Psoas muscle (tissue), 8 donors: ENCODE results near the gene EDN1. TPM values are rescaled to one million over a fixed set of nuclear protein-coding genes. Genes with fewer than 3 reads are reported as not detected.
"Not testable (repeated sequence)": the region's sequence is repeated elsewhere in the genome, so short reads cannot be mapped to it uniquely, and the experiment has no call there.

Source experiments
- ATAC-seq, 4 donors: fragments of 200-7000 bp; cut with Tn5 transposase; one replicate each; pipeline ENCODE4 v1.9.1; 2020; ENCODE audit warnings: moderate library complexity in 3 of 4, mild to moderate bottlenecking in 2 of 4
- DNase-seq, 2 donors: peaks; one replicate each; pipeline ENCODE4 v3.0.0-alpha.2; 2020
- H3K27ac ChIP-seq: fragments of 200-600 bp; one replicate; pipeline ENCODE4 v1.8.0; 2022
- H3K27me3 ChIP-seq, 3 donors: fragments of 200-600 bp in 1 of 3; one replicate each; pipeline versions ENCODE4 v1.6.1 to v1.8.0; 2013 to 2022; ENCODE audit warnings: low read length in 2 of 3, mild to moderate bottlenecking in 2 of 3, moderate library complexity in 1 of 3; ENCODE audit not compliant: insufficient read depth in 3 of 3
- H3K36me3 ChIP-seq, 2 donors: fragments of 200-600 bp in 1 of 2; one replicate each; pipeline versions ENCODE4 v1.6.1 to v1.8.0; 2013 to 2022; ENCODE audit warnings: low read depth in 1 of 2, mild to moderate bottlenecking in 1 of 2, moderate library complexity in 1 of 2; ENCODE audit not compliant: insufficient read depth in 1 of 2
- H3K4me1 ChIP-seq: fragments of 200-600 bp; one replicate; pipeline ENCODE4 v1.8.0; 2022
- H3K4me3 ChIP-seq: fragments of 200-600 bp; one replicate; pipeline ENCODE4 v1.8.0; 2022; ENCODE audit warnings: mild to moderate bottlenecking
- H3K9me3 ChIP-seq: fragments of 200-600 bp; one replicate; pipeline ENCODE4 v1.8.0; 2022
- WGBS, 3 donors: extraction: QIAGEN DNeasy Blood & Tissue Kit; methylation state at CpG; one replicate each; pipeline versions ENCODE4 v1.1.6 to v1.1.7; 2013; 5-methylcytosine and 5-hydroxymethylcytosine counted together
- intact Hi-C, 2 donors: fragments of 100-400 bp; cut with DNase I; formaldehyde crosslinking; loops; one replicate each; pipeline versions ENCODE4 v1.11.0 to v1.14.2; 2022
- polyA plus RNA-seq, 3 donors: library from polyadenylated mRNA; stranded (reverse); fragments of 200-250 nt; gene quantifications; one replicate each; pipeline ENCODE4 v1.2.3, GENCODE V29; 2013
- total RNA-seq, 4 donors: library from RNA; stranded (reverse); fragmentation: NEBNext Ultra II Directional in 2 of 4; extraction: Animal tissue kit (Norgen Biotek cat#: 25700) in 2 of 4; gene quantifications; one replicate each; pipeline versions ENCODE4 v1.2.1 to v1.2.4, GENCODE V29; 2021 to 2023
- TF ChIP-seq, protein P1 (sequence below): fragments of 200-600 bp; IDR thresholded peaks from one replicate; pipeline ENCODE4 v1.8.0; 2022; ENCODE audit warnings: antibody characterized with exemption
- donor health status: healthy with polysubstance abuse.
- donor health status: DM: no; HTN: no; CAD: no; lungs with moderate emphysema.
- donor health status: Bipolar disorder and iron deficiency.
- donor health status: healthy.
- donor health status: DM: yes; HTN: yes; CAD: no.
- donor health status: DM: no; HTN: no; CAD: no.
- donor health status: DM: no; HTN: no; CAD: no.
- donor health status: DM: yes; HTN: yes; CAD: no.

The EDN1 gene
- total and polyA plus RNA-seq, 7 donors: 0.68 to 3.7 (median 2.0) TPM

DNA sequence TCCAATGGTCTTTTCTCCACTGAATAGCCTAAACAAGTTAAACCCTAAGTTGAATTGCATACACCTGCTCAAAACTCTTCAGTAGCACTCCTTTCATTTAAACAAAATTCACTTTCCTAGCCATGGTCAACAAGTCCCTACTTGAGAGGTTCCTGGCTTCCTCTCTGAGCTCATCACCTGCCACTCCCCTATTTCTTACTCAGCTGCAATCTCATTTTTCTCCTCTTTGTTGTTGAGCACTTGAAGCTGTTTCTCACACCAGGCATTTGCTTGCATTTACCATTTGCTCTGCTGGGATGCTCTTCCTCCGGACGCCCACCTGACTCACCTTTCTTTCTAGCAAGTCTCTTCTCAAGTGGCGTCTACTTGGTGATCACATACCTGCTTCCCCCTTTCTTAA is 38.5 kb downstream of the EDN1 start:
- ATAC-seq: no peak

DNA sequence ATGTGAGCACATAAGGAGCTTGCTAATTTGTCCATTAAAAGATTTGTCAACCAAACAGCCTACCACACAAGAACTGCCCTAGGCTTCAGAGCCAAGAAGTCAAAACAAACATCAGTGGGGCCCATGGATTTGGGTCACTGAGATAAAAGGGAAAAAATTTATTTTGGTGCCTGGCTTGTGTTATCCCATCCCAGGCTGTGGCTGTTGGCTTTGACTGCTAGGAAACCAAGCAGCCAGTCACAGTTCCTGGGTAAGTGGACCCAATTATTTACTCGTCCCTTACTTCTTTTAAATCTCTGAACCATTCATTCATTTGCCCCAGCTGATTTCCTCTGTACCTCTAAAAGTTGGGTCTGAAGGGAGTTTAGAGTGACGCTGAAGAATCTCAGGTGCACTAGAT is 41.3 kb downstream of the EDN1 start:
- intact Hi-C loops: no loop called here
- no peak for ATAC-seq
- Histone ChIP-seq H3K27ac (no peak overlapping the region), H3K27me3 (peaks cover 0 to 6% (median 0%) of the 10 kb centered on the region in 3 donors), H3K4me3 (no peak overlapping the region), H3K4me1 (no peaks in the 10 kb centered on the region), H3K36me3 (no peaks in the 10 kb centered on the region), H3K9me3 (no peaks in the 10 kb centered on the region)
- WGBS, 3 donors: 65 to 80% (median 73%) methylated on average over 2 of the region's 2 CpGs
- no peak for DNase-seq
- TF ChIP-seq, protein P1, sequence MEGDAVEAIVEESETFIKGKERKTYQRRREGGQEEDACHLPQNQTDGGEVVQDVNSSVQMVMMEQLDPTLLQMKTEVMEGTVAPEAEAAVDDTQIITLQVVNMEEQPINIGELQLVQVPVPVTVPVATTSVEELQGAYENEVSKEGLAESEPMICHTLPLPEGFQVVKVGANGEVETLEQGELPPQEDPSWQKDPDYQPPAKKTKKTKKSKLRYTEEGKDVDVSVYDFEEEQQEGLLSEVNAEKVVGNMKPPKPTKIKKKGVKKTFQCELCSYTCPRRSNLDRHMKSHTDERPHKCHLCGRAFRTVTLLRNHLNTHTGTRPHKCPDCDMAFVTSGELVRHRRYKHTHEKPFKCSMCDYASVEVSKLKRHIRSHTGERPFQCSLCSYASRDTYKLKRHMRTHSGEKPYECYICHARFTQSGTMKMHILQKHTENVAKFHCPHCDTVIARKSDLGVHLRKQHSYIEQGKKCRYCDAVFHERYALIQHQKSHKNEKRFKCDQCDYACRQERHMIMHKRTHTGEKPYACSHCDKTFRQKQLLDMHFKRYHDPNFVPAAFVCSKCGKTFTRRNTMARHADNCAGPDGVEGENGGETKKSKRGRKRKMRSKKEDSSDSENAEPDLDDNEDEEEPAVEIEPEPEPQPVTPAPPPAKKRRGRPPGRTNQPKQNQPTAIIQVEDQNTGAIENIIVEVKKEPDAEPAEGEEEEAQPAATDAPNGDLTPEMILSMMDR: no peak

More for the DNA sequence above, 38.5 kb downstream of the EDN1 start:
- H3K9me3 ChIP-seq: no peaks in the 10 kb centered on the region
- intact Hi-C loops: no loop called here
- 65 to 92% (median 85%) methylated on average over 3 of the region's 3 CpGs for WGBS, 3 donors
- H3K4me1 ChIP-seq: no peaks in the 10 kb centered on the region
- peaks cover 0 to 6% (median 0%) of the 10 kb centered on the region in 3 donors for H3K27me3 ChIP-seq
- TF ChIP-seq, protein P1: no peak
- no peaks in the 10 kb centered on the region for H3K36me3 ChIP-seq
- no peak overlapping the region for H3K27ac ChIP-seq
- DNase-seq: no peak
- no peak overlapping the region for H3K4me3 ChIP-seq

DNA sequence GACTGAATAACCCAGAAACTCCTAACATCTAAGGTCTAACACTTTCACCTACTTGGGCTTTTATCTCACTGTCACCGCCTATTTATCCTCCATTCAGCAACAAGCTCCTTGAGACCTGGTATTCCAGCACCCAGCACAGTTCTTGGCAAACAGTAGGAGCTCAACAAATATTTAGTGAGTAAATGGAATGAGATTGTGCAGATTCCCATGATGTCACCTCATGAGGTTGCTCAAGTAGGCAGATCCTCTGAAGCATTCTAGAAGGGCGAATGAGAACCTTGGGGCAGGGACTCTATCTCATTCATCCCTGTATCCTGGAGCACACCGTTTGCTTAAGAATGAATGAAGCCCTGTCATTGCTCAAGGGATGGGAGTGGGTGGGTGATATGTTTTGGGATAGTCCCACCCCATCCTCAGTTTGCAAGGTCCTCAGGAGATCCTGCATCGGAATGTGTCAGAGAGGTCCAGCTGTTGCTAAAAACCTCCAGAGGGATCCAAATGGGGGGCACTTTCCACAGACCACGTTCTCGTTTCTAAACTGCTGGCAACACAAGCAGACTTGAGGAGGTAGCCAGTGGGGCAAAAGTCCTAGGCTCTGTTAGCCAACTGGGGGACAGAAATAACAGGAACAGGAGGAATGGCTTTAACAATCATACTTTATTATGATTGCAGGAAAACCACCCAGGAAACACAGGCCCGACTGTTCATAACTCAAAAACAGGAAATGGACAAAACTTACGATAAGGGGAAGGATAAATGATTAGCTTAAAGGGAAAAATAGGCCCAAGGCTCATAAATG is 42.0 kb downstream of the EDN1 start:
- Histone ChIP-seq H3K9me3 (no peaks in the 10 kb centered on the region), H3K27ac (no peak overlapping the region), H3K4me3 (no peak overlapping the region), H3K27me3 (peaks cover 0 to 6% (median 0%) of the 10 kb centered on the region in 3 donors), H3K4me1 (no peaks in the 10 kb centered on the region), H3K36me3 (no peaks in the 10 kb centered on the region)
- intact Hi-C loops: no loop called here
- TF ChIP-seq, protein P1: no peak
- WGBS, 3 donors: 64 to 68% (median 65%) methylated on average over 8 of the region's 8 CpGs
- DNase-seq: no peak
- no peak for ATAC-seq

DNA sequence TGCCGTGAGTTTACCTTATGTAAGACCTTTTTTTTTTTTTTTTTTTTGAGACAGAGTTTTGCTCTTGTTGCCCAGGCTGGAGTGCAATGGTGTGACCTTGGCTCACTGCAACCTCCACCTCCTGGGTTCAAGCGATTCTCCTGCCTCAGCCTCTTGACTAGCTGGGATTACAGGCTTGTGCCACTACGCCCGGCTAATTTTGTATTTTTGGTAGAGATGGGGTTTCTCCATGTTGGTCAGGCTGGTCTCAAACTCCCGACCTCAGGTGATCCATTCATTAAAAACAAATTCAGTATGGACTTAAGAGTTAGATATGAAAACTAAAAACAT is 42.6 kb downstream of the EDN1 start:
- DNase-seq, H3K9me3 ChIP-seq, H3K36me3 ChIP-seq, H3K4me1 ChIP-seq, H3K4me3 ChIP-seq, intact Hi-C loops, H3K27me3 ChIP-seq, ATAC-seq, H3K27ac ChIP-seq: not testable (repeated sequence)
- 83 to 87% (median 85%) methylated on average over 5 of the region's 5 CpGs for WGBS, 3 donors

DNA sequence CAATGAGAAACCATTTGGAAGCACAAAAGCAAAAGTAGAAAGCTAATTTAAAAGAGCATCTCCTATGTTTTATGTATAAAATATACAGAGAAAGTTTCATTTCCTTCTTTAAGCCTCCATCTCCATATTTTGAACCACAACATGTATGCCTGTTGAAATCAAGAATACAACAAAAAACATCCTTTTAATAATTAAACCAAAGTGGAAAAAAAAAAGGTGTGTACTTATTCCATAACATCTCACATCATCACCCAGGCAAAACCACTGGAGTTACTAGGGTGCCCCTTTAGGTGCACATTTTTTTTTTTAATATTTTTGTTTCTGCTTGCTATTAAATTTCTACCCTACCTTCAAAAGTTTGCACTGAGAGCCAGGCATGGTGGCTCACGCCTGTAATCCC is 43.0 kb downstream of the EDN1 start:
- no peaks in the 10 kb centered on the region for H3K4me1 ChIP-seq
- no peak for ATAC-seq
- TF ChIP-seq, protein P1: no peak
- no peaks in the 10 kb centered on the region for H3K36me3 ChIP-seq
- 84 to 93% (median 85%) methylated on average over 1 of the region's 1 CpG for WGBS, 3 donors
- intact Hi-C loops: no loop called here
- DNase-seq: no peak
- no peak overlapping the region for H3K4me3 ChIP-seq
- H3K27ac ChIP-seq: no peak overlapping the region
- H3K9me3 ChIP-seq: no peaks in the 10 kb centered on the region
- H3K27me3 ChIP-seq: peaks cover 0 to 6% (median 0%) of the 10 kb centered on the region in 3 donors
